ENCODE results near the gene PRKRIP1.
"Not testable (repeated sequence)": the region's sequence is repeated elsewhere in the genome, so short reads cannot be mapped to it uniquely, and the experiment has no call there.

Gene PRKRIP1

DNA sequence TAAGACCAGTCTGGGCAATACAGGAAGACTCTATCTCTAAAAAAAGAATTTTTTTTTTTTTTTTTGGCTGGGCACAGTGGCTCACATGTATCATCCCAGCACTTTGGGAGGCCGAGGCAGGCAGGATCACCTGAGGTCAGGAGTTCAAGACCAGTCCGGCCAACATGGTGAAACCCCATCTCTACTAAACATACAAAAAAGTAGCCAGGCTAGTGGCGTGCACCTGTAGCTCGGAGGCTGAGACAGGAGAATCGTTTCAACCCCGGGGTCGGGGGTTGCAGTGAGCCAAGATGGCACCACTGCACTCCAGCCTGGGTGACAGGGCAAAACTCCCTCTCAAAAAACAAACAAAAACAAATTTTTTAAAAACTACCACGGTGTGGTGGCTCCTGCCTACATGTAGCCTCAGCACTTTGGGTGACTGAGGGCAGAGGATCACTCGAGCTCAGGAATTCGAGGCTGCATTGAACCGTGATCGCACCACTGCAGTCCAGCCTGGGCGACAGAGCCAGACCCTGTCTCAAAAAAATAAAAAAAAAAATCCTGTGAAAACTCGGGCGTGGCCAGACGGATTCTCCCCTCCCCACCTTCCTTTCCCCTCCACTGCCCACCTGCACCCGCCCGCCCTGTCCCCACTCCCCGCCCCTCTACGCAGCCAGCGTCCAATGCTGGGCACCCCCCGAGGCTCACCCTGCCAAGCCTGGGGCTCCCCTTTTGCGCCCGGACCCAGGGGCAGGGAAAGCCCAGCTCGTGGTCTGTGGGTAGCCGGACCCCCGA, 36.5 kb downstream of the PRKRIP1 start:
- DNase-seq = no peak

DNA sequence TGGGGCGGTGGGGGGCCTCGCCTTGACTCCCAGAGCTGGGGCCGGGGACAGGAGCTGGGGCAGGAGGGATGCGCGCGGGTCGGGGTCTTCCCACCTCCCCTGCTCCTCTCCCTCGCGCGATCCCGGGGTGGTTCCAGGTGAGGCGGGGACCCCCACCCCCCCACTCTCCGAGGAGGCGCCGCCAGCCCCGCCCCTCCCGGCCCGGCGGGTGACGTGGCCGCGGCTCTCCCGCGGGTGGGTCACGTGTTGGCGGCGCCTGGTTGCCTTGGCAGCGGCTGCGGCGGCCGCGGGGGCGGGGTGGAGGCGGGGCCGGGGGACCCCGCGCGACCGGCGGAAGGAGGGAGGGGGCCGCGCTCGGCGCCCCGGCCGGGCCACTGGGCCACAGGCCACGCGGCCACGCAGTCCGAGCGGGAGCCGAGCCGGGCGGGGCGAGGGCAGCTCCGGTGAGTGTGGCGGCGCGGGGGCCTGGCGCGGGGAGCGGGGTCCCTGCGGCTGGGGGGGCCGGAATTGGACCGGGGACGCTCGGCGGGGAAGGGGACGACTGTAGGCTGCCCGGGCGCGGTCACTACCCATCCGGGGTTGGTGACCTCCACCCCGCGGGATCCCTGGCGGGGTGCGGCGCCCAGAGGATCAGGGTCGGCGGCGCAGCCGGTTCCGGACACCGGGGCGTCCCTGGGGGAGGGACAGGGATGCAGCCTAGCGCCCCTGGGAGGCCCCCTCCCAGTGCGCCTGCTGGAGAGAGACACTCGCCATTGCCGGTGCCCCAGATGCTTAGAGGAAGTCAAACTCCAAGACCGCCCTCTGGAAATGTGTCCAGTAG, 37.3 kb downstream of the PRKRIP1 start, which contains the start of gene ORAI2:
Gene ORAI2 (plus strand): TSS at position 357 of the 820 bp plus-strand sequence. CDS start 5,382 bp downstream, outside the sequence.
- DNase-seq = peak; percentile 93

DNA sequence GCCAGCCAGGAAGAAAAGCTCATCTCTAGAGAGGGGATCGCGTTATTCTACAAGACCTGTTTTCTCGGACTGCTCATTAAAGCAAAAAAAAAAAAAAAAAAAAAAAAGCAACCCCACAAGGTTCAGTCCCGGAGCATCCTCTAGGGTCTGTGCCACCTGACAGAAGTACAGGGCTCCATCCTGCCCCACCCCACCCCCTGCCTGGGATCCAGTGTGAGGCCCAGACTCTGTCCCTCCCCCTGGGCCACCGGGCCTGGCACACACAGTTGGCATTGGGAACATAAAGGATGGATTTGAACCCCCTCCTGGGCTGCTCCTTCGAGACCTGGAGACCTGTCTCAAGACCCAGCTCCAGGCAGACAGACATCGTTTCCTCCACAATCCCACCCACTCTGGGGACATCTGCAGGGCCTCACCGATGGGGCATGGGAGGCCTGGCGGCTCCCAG, 37.9 kb downstream of the PRKRIP1 start:
- DNase-seq = no peak

DNA sequence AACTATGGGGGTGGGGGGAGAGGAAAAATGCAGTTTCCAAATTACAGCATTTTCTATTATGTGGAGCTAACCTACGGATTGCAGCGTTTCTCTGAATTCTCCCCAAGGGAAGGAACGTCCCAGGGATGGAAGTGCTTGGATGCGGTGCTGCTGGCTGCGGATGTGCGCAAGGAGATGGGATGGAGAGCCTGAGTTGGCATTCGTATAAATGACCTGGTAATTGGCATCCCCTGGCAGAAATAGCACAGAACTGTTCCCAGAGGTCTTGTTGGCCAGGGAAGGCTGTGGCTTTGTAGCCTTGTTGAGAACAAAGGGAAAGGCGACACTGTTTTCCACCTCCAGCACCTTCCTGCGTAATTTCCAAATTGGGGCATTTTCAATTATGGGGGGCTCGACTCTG, 40.0 kb downstream of the PRKRIP1 start:
- no peak for DNase-seq

DNA sequence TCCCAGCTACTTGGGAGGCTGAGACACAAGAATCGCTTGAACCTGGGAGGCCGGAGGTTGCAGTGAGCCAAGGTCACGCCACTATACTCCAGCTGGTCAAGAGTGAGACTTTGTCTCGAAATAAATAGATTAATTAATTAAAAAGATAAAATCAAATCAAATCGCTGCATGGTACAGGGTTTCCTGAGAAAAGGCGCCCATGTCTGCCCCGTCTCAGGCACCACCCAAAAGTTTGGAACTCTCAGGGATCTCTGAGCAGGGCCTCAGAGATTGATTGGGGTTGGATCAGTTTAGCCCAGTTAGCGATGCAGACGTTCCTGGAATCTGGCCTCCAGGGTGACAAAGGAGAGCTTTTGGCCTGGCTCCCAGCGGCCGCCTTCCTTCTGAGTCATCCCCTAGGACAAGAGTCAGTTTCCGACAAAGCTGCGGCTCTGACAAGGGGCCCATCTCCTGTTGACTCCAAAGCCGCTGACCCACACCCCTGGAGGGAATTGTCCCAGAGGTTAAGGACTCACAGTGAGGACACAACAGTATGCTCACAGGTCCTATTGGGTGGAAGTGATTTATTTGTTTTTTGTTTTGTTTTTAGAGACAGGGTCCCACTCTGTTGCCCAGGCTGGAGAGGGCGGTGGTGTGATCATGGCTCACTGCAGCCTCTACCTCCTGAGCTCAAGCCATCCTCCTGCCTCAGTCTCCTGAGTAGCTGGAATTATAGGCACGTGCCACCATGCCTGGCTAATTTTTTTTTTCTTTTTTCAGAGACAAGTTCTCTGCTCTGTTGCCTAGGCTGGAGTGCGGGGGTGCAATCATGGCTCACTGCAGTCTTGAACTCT, 44.0 kb downstream of the PRKRIP1 start:
- no peak for DNase-seq

DNA sequence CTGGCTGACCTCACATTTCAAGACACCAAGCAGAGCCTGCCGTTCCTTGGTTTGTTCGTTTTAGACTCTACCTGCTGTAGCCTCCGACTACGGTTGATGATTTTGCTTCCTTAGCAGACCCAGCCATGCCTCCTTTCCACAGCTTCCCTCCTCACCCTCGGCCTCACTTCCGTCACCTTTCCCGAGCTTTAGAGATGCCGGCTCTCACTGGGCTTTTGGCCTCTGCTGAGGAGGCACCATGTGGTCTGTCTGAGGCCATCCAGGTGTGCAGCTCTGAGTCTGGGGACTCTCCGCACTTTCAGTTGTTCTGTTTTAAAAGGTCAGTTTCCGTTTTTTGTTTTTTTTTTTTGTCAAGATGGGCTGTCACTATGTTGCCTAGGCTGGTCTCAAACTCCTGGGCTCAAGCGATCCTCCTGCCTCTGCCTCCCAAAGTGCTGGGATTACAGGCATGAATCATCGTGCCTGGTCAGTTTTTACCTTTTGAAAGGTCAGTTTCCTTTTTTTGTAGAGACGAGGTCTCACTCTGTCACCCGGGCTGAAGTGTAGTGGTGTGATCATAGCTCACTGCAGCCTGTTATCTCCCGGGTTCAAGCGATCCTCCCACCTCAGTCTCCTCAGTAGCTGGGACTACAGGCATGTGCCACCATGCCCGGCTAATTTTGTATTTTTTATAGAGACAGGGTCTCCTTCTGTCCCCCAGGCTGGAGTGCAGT, 49.0 kb downstream of the PRKRIP1 start:
- DNase-seq = no peak

DNA sequence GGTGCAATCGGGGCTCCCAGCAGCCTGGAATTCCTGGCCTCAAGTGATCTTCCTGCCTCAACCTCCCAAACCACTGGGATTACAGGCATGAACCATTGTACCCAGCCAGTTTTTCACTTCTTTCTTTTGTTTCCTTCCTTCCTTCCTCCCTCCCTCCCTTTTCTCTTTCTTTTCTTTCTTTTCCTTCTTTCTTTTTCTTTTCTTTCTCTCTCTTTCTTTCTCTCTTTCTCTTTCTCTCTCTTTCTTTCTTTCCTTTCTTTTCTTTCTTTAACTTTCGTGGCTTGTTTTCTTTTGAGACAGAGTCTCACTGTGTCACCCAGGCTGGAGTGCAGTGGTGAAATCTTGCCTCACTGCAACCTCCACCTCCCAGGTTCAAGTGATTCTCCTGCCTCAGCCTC, 49.5 kb downstream of the PRKRIP1 start:
- no peak for DNase-seq

DNA sequence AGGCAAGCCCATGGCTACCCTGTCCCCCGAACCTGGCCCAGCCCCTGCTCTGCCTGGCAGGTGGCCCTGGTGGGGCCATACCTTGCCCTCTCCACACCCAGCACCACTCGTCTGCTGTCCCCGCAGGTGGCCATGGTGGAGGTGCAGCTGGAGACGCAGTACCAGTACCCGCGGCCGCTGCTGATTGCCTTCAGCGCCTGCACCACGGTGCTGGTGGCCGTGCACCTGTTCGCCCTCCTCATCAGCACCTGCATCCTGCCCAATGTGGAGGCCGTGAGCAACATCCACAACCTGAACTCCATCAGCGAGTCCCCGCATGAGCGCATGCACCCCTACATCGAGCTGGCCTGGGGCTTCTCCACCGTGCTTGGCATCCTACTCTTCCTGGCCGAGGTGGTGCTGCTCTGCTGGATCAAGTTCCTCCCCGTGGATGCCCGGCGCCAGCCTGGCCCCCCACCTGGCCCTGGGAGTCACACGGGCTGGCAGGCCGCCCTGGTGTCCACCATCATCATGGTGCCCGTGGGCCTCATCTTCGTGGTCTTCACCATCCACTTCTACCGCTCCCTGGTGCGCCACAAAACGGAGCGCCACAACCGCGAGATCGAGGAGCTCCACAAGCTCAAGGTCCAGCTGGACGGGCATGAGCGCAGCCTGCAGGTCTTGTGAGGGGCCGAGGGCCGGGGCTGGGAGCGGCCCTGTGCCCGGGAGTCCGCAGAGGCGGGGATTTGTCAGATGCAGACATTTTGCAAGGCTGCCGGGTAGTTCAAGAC, 50.4 kb downstream of the PRKRIP1 start:
- DNase-seq = no peak

DNA sequence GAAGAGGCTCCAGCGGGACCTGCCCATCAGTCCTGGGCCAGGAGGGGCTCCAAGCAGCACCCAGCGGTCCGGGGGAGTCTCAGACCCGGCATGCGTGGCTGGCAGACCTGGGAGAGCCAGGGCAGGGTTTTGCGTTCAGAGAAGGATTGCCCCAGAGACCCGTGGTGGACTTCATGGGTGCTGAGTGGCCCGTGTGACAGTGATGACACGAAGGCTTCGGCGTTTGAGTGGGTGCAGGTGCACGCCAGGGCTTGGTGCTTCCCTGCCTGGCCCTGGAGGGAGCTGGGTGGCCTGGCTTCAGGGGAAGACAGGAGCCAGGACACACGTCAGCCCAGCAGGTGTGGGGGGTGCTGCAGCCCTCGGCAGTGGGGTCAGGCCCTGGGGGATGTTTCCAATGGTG, 51.1 kb downstream of the PRKRIP1 start:
- no peak for DNase-seq

DNA sequence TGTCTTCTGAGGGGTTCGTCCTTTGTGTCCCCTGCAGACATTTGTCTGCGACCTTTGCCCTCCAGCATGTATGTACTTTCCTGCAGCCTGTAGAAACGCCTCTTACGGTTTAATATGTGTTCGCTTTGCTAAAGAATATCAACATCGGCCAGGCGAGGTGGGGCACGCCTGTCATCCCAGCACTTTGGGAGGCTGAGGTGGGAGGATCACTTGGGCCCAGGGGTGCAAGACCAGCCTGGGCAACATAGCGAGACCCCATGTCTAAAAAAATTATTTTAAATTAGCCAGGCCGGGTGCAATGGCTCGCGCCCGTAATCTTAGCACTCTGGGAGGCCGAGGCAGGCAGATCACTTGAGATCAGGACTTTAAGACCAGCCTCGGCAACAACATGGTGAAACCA, 53.0 kb downstream of the PRKRIP1 start:
- no peak for DNase-seq

DNA sequence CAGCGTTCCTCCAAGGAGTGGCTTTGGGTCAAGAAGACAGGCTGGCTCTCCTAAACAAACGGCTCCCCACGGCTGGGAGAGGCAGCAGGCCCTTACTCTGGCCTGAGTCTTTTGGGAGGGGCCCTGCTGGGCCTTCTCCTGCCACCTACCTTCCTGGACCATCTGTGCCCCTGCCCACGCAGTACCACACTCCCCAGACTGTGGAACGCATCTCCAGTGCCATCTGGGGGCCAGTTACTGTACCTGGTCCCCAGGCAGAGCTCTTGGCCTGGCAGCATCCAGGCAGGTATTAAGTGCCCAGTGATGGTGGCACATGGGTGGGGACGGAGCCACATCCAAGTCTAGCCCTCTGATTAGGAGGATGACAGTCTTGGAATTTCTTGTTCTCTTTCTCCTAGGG, 54.1 kb downstream of the PRKRIP1 start:
- DNase-seq = peak; percentile 37

DNA sequence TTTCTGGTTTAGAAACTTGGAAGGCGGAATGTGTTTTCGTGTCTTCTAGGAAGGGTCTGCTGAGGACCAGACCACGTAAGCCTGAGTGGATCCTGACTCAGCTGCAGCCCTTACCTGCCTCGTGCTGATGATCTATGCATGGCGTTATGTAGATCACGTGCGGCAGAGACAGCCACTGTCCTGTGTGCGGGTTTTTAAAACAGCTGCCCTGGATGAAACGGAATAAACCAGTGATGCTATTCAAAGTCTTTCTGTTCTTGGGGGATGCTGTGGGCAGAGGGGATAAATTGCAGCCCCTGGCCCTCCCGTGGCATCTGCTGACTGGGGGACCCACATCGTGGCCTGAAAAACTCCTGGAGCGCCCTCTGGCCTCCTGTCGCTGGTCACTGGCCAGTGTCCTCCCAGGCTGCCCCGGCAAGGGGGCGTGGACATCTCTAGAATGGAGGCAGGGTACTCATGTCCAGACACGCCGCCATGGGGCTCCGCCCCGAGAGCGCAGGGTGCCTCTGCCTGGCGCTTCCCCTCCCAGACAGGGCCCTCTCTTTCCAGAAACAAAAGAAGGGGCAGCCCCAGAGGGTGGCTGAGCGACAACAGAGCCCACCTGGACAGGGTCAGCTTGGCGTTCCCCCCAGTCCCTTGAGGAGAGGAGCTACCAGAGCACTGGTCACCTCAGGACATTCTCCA, 55.4 kb downstream of the PRKRIP1 start:
- no peak for DNase-seq

DNA sequence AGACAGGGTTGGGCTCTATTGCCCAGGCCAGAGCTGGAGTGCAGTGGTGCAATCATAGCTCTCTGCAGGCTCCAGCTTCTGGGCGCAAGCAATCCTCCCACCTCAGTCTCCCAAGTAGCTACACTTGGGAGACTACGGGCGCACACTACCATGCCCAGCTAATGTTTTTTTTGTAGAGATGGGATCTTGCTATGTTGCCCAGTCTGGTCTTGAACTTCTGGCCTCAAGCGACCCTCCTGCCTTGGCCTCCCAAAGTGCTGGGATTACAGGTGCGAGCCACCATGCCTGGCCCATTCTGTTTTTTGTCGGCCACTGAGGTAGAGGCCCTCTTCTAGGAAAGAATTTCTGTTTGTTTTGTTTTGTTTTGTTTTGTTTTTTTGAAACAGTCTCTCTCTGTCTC, 56.3 kb downstream of the PRKRIP1 start:
- DNase-seq = no peak

DNA sequence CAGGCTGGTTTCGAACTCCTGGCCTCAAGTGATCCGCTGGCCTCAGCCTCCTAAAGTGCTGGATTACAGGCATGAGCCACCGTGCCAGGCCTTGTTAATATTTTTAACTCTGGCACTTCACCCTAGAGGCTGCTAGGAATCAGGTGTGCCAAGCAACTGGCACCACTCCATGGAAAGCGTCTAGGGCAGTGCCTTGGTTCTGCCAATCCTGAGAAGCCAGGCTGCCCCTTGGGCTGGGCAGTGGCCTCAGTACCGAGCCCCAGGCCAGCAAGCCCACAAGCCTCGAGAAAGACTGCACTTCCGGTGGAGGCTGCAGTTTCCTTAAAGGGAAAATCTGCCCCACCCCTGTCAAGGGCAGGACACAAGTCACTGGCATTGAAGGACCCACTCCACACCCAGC, 57.2 kb downstream of the PRKRIP1 start:
- no peak for DNase-seq

DNA sequence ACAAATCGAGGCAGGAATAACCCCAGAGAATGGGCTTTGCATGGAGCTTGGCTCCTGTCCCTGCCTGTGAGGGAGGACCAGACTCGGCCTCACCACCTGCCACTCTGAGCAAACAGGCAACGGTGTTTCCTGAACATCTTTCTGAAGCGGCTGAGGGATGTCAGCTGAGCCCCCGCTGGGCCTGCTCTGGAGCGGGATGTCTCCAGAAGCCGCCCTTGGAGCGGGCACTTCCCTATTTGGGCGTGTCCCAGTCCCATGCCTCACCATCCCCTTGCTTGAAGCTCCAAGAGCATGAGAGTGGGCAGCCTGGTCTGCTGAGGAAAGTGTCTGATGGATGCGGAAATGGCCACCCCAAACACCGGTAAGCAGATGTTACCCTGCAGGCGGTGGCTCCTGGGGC, 58.3 kb downstream of the PRKRIP1 start:
- DNase-seq = no peak

DNA sequence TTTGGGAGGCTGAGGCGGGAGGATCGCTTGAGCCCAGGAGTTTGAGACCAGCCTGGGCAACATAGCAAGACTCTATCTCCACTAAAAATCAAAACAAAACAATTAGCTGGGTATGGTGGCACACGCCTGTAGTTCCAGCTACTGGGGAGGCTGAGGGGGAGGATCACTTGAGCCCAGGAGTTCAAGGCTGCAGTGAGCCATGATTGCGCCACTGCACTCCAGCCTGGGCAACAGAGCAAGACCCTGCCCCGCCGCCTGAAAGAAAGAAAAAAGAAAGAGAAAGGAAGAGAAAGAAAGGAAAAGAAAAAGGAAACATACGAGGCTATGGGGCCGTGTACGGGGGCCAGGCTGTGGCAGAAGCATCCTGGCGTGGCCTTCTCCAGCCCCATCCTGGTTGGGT, 58.8 kb downstream of the PRKRIP1 start:
- DNase-seq = not testable (repeated sequence)

DNA sequence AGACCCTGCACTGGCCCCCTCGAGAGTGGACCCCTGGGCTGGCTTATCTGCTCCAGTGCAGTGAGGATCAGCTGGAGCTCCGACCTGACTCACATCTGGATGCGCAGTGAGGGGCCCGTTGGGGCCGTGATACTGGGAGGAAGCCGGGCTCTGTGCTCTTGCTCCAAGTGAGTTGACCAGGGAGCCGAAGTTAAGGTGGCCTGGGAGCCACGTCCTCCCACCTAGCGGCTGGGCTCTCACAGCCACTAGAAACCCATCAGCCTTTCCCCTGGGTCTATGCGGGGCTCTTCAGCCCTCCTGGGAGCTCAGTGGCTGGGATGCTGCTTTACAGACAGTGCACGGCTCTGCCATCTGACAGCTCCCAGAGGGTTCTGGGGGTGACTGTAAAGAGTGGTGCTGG, 59.4 kb downstream of the PRKRIP1 start:
- DNase-seq = no peak

DNA sequence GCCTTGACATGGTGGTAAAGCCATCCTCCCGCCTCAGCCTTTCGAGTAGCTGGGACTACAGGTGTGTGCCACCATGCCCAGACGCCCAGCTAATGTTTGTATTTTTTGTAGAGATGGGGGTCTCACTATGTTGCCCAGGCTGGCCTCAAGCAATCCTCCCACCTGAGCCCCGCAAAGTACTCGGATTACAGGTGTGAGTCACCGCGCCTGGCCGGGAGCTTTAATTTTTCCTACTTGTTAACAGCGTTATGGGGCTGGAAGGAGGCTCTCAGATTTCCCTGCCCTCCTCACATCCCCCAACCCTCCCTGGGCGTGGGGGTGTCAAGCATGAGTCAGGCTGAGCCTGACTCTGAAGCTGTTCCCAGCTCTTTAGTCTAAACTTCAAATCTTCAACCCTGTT, 60.2 kb downstream of the PRKRIP1 start:
- no peak for DNase-seq

DNA sequence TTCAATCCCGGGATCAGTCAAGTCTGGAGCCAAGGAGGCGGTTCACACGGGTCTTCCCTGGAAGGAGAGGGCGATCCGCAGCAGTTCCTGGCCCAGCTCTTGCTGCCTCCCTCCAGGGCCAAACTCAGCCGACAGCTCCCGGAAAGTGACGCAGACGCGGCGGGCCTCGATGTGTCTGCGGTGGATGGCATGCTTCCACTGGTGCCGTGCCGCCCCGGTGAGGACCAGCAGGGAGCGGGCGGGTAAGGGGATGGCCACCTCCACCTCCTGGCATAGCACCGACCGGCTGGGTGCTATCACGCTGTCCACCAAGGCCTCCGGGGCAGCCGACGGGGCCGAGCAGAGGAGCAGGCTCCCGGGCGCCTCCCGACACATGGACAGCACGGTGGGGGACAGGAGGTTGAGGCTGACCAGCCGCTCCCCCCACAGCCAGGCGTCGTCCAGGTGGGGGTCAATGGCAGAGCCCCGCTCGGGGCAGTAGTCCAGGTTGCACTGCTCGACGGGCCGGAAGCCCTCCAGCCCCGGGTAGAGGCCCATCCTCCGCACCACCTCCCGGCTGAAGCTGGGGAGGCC, 61.3 kb downstream of the PRKRIP1 start:
- DNase-seq = no peak

DNA sequence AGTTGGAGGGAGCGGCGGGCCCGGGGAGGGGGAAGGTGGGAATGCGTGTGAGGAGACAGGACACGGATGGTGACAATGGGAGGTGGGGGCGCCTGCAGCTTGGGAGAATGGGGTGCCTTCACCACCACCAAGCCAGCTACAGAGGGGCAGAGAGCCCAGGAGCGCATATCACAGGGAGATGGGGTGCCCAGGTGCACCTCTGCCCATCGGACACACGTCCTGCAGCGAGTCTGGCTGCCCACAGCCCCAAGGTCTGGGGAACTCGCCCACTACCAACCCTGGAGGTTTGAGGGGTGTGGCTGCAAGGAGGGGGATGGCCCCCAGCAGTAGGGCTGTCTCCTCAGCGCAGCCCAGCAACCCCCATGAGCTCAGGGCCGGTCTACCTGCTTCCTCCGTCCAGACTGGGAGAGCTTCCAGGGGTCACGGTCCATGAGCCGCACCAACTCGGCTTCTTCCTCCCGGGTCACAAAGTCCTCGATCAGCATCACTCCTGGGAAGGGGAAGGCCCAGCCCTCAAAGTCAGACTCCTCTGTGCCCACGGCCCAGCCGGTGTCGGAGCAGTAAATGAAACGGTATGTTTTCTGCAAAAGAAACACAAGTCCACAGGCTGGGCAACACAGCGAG, 63.2 kb downstream of the PRKRIP1 start:
- no peak for DNase-seq
